ENCODE measurements around the gene TACR2.

The TACR2 gene

DNA sequence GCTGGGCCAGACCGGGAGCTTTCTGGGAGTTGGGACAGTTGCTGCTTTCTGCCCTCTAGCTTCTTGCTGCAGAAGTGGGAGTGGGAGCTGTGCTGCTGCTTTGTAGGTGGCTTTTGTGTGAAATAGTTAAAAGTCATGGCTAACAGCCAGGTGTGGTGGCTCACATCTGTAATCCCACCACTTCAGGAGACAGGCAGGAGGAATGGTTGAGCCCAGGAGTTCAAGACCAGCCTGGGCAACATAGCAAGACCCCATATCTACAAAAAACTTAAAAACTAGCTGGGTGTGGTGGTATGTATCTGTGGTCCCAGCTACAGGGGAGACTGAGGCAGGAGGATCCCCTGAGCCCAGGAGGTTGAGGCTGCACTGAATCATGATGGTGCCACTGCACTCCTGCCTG, 13.7 kb downstream of the TACR2 start:
- no peak for DNase-seq (ENCODE audit: low read depth in 2 of 2)

DNA sequence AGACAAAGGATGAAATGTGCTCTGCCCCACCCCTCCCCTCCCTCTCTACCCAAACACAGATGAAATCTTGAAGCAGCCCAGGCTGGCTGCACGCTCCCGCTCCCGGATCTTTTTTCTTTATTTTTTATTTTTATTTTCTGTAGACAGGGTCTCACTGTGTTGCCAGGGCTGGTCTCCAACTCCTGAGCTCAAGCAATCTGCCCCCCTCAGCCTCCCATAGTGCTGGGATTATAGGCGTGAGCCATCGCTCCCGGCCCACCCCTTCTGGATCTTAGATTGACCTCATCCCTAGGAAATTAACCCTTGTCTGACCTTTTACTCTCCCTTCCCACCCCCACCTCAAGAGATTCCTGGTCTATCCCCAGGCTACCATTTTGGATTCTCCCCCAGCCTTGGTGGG, 14.3 kb downstream of the TACR2 start:
- DNase-seq (ENCODE audit: low read depth in 2 of 2) = no peak

DNA sequence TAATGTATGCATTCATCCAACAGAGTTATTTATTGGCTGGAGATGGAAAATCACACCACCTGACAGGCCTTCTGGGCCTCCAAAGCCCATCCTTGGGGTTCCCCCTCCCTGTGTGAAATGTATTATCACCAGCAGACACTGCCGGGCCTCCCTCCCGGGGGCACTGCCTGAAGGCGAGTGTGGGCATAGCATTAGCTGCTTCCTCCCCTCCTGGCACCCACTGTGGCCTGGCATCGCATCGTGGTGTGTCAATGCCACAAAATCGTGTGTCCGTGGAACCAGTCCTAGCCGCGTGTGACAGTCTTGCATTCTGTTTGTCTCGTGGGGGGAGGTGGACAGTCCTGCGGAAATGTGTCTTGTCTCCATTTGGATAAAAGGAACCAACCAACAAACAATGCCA, 15.3 kb downstream of the TACR2 start:
- no peak for DNase-seq (ENCODE audit: low read depth in 2 of 2)

DNA sequence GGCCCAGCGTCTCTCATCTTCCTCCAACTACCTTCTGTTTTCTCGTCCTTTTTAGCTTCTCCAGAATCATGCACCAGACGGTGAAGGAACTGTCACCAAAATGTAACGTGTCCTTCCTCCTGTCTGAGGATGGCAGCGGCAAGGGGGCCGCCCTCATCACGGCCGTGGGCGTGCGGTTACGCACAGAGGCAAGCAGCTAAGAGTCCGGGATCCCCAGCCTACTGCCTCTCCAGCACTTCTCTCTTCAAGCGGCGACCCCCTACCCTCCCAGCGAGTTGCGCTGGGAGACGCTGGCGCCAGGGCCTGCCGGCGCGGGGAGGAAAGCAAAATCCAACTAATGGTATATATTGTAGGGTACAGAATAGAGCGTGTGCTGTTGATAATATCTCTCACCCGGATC, 15.8 kb downstream of the TACR2 start:
- no peak for DNase-seq (ENCODE audit: low read depth in 2 of 2)

DNA sequence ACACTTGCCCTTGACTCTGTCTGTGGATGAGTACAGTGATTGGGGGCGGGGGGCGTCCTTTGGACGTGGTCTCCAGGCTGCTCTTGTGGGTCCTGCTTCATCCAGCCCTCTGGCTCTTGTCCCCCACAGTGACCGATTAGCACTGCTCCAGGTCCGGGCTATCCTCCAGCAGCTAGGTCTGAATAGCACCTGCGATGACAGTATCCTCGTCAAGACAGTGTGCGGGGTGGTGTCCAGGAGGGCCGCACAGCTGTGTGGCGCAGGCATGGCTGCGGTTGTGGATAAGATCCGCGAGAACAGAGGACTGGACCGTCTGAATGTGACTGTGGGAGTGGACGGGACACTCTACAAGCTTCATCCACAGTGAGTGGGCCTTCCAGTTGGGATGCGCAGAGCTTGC, 18.3 kb downstream of the TACR2 start:
- no peak for DNase-seq (ENCODE audit: low read depth in 2 of 2)

DNA sequence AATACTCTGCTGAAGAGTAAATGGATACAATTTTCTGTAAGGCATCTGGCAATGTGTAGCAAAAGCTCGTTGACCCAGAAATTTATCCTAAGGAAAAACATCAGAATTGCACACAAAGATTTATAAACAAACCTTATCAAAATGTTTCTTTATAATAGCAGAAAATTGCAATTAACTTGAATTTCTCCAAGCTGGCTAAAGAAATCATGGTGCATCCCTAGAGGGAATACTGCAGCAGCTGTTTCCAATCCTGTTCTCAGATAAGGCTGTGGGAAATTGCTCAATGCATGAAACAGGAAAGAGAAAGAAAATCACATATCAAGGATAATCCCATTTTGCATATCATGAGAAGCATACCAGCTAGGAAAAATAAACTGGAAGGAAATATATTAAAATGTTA, 18.7 kb downstream of the TACR2 start:
- DNase-seq (ENCODE audit: low read depth in 2 of 2) = no peak

DNA sequence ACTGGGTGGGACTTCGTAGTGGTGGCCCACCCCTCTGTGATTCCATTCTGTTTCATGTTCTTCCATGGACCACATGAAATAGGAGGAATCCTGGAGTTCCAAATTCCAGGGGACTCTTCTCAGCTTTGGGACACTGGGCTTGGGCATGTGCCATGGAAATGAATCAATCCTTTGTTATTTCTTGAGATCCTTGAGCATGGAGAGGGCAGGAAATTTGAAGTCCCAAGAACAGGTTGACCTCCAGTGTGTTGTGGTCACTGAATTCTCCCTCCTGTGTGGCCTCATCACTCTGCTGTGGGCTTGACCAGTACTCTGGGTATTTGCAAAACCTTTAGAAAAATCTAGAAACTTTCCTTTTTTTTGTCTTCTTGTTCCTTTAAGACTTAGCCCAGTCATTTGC, 22.7 kb downstream of the TACR2 start:
- DNase-seq (ENCODE audit: low read depth in 2 of 2) = no peak

DNA sequence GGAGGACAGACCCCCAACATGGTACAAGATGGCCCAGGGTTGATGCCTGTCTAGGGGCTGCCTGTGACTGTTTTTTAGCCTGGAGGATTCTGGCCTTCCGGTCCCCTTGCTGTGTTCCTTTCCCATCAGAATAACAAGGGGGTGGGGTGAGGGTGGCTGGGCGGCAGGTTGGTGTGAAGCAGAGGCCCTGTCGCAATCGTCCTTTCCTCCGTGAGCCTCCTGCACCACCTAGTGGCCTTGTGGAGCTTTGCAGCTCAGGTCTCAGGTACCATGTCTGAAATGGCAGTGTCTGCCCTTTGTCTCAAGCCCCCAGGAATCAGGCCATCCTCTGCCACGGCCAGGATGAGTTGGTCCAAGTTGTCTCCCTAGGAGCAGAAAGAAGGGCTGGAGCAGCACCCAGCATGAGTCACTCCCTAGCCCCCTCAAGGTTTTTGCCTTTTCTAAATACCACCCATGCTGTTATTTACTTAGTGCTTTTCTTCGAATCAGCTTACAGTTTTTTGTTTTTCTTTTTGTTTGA, 24.2 kb downstream of the TACR2 start:
- peak; percentile 58 to 67 for DNase-seq (ENCODE audit: low read depth in 2 of 2)

DNA sequence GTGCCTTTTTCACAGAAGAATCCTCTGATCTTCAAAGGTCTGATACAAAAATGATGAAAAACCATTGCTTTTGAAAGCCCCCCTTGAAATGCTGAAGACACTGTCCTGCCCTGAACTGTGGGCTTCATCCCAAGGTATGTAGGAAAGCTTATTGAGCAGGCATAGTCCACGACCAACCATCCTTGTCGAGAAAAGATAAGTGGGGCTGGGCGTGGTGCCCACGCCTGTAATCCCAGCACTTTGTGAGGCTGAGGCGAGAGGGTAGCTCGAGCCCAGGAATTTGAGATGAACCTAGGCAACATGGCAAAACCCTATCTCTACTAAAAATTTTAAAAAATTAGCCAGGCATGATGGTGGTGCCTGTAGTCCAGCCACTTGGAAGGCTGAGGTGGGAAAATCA, 25.6 kb downstream of the TACR2 start:
- DNase-seq (ENCODE audit: low read depth in 2 of 2) = no peak

DNA sequence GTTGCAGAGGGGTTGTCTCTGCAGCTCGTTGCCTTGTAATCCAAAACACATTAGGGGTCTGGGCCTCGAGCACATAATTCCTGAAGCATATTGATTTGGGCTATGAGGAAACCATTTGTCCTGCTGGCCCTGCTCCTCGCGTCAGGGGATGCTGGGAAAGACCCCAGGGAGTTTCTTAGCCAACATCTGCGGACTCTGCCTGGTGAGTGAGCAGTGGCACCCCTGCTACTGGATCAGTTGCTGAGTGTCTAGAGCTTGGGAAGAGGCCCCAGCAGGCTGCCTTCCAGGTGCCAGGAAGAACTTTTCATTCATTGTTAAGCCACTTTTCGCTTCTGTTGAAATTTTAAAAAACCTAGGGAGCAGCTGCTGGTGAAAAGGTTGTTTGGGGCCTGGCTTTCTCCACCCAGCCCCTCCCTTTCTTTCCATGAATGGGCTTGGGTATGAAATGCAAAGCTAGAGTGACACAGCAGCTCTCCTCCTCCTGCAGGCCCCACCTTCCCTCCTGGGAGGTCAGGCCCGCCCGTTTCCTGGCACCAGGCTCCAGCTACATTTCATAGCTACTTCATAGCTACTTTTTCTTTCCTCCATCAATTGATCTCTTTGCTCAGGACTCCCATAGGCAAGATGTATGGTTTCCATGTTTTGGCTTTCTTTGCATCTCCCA, 26.8 kb downstream of the TACR2 start:
- no peak for DNase-seq (ENCODE audit: low read depth in 2 of 2)

DNA sequence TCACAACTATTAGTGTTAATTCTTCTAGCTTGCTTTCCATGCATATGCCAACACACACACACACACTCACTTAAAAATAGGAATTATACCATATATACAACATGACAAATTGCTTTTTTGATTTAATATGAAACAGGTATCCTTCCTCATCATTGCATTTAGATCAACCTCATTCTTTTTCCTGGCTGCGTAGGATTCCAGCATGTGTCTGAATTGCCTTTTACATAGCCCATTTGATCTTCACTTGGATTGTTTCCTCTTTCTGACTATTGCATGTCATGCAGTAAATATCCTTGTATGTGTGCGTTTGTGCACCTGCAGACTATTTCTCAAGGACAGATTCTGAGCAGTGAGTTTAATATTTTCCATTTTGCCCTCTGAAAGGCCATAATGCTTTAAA, 28.2 kb downstream of the TACR2 start:
- DNase-seq (ENCODE audit: low read depth in 2 of 2) = no peak

DNA sequence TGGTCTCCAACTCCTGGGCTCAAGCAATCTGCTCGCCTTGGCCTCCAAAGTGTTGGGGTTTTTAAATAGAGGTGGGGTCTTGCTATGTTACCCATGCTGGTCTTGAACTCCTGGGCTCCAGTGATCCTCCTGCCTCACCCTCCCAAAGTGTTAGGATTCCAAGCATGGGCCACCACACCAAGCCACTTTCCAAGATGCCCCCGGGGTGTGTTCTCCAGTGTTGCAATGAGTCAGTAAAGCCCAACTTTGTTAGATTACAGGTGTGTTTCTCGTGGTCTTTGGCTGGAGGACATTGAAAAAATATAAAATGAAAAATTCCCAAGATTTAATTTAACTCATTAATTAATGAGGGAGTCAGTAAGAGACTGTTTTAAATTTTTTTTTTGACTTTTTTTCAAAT, 29.2 kb downstream of the TACR2 start:
- DNase-seq (ENCODE audit: low read depth in 2 of 2) = no peak

DNA sequence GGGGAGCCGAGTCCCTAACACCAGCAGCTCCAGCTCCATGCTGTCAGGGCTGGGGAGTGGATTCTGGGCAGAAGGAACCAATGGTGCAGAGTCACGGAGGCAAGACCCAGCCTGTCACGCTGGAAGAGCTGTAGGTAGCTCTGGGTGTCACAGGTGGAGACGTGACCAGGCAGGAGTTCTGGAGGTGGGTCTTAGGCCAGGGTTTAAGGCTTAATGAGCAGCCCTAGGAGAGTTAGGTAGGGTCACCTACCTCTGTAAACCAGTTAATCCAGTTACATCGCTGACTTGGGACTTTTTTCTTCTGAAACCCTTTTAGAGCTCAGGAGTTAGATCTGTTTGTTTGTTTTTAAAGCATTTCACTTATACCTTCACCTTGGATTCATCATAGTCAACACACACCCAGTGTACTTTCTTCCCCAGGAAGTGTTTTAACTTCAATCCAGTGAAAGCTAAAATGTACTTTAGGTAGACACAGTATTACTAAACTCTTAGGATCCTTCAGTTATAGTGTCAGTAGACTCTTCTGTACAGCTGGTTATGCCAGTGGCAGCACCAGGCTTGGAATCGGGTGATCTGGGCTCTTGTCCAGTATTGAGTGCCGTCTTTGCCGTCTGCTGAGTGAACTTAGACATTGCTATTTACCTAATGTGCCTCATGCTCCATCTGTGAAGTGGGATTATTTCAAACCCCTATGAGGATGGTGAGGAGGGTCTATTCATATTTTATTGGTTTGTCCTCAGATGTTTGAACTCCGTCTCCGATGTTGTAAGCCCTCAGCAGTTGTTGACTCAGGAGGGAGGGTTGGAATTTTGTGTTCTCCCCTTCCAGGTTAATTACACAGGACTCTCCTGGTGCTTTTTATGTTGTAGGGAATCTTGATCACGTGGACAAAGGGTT, 31.0 kb downstream of the TACR2 start:
- DNase-seq (ENCODE audit: low read depth in 2 of 2) = no peak

DNA sequence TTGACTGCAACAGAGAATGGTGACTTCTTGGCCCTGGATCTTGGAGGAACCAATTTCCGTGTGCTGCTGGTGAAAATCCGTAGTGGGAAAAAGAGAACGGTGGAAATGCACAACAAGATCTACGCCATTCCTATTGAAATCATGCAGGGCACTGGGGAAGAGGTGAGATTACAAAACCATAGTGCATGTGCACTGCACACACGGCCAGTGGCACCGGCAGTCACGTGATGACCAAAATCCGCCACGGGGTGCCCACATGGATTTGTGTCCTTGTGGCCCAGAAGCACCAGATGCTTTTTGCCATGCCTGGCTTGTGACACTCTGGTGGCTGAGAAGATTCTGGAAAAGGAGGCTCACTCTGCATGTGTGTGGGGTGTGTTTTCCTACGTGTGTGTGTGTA, 32.4 kb downstream of the TACR2 start:
- DNase-seq (ENCODE audit: low read depth in 2 of 2) = no peak

DNA sequence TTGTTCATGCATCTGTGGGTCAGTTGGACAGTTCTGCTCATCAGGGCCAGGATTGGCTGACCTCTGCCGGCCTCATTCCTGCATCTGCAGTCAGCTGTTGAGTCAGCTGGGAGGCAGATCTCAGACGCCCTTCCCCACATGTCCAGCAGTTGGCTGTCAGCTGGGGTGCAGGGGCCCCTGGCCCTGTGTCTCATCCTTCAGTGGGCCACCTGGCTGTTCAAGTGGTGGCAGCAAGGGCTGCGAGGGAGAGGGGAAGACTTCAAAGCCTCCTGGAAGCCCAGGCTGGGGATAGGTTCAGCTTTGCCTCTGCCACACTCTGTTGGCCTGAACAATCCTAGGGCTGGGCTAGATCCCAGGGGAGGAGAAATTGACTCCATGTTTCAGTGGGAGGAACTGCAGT, 33.2 kb downstream of the TACR2 start:
- no peak for DNase-seq (ENCODE audit: low read depth in 2 of 2)

DNA sequence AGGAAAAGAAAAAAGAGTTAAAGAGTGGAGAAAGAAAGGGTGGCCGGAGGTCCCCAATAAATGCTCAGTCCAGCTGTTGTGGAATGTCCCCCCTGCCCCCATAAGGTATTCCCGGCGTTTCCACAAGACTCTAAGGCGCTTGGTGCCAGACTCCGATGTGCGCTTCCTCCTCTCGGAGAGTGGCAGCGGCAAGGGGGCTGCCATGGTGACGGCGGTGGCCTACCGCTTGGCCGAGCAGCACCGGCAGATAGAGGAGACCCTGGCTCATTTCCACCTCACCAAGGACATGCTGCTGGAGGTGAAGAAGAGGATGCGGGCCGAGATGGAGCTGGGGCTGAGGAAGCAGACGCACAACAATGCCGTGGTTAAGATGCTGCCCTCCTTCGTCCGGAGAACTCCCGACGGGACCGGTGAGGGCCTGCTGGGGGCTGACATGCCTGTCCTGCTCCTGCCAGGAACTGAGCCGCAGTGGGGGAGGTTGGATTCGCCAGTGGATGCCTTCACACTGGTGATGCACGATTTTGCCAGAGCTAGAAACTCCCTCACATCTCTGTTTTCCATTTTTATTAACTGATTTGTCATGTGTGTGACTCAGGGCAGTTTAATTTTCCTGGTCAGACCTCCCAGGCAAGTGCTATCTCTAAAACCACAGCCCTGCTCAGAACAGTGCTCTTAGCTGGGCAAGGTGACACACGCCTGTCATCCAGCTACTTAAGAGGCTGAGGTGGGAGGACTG, 34.2 kb downstream of the TACR2 start:
- DNase-seq (ENCODE audit: low read depth in 2 of 2) = no peak

DNA sequence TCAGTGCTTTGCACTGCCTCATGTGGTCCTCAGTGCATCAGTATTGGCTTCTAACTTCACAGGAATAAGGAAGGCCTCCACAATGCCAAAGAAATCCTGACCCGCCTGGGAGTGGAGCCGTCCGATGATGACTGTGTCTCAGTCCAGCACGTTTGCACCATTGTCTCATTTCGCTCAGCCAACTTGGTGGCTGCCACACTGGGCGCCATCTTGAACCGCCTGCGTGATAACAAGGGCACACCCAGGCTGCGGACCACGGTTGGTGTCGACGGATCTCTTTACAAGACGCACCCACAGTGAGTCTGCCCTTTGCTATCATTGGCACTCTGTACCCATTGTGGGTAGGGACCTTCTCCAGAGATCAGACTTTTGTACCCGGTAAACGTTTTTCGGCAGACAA, 36.9 kb downstream of the TACR2 start:
- no peak for DNase-seq (ENCODE audit: low read depth in 2 of 2)

DNA sequence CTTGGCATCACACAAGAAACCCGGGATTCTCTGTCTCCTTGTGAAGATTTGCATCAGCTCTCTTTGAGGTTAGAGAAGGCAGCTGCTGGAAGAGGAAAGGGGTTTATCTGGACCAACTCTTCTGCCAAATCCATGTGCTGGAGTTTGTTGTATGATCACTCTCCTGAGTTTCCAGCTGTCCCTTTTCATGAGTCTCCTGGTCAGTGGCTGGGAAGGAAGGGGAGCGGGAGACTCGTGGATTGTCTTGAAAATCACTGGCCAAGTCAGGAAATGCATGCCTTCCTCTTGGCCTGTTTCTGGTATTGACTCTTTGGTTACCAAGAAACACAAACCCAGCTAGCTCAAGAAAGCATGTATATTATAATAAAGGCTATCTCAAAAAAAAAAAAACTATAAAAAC, 38.8 kb downstream of the TACR2 start:
- no peak for DNase-seq (ENCODE audit: low read depth in 2 of 2)

DNA sequence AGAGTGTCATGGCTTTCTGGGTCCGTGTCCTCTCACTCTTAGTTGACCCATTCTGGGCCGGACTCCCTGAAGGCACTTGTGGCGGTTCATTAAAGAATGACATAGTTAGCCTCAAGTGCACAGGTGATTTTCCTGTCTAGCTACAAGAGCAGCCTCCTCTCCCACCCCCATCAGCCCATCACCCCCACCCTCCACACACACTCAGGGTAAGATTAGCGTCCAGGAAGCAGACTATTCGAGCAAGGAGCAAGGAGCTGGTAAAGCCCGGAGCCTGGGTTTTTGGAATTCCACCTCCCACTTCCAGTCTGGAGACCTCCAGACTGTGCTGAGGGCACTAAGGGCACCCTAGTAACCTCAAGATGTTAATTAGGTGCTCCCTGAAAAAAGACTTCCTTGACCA, 39.5 kb downstream of the TACR2 start:
- DNase-seq (ENCODE audit: low read depth in 2 of 2) = no peak

DNA sequence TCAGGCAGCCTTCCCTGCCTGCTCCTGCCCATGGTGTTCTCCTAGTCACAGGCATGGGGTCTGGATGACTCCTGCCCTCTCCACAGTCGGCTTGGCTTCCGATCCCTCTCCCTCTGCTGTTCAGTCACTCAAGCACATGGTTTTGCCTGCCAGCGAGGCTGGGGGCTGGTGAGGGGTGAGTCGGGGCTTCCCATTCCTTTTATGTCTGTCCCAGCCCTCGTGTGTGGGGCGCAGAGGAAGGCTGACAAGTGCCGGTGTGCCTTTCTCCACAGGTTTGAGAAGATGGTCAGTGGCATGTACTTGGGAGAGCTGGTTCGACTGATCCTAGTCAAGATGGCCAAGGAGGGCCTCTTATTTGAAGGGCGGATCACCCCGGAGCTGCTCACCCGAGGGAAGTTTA, 40.1 kb downstream of the TACR2 start:
- DNase-seq (ENCODE audit: low read depth in 2 of 2) = no peak

DNA sequence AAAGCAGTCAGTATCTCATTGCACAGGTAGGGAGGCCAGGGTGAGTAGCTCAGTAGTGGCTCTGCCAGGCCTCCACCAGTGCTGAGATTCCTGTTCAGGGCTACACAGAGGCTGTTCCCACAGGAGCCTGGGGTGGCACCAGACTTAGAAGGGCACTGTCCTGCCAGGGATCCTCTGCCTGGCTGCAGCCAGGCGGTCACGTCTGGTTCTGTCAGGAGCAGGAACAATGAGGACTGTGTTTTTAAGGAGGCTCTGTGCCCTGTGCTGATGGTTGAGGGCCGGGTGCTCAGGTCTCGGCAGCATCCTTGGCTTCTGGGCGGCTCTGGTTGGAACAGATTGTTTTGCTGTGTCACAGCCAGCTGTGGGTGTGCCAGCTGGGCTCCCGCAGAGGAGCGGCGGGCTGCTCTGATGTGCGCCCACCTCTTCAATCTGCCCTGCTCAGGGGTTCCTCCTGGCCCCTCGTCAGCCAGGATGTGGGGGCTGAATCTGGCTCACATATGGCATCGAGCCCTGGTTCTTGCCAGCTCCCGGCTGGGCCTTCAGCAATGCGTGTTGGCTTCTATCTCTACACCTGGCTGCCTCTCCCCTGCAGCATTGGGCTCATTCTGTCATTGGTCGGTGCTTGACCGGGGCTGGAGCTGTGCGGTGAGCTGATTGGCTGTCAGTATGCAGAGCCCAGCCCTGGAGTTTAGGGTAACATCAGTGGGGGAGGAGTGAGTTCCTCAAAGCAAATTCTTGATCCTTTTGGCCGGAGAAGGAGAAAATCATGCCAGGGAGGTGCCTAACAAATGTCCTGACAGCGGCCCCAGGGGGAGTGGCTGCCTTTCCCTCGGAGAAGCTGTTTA, 41.2 kb downstream of the TACR2 start:
- no peak for DNase-seq (ENCODE audit: low read depth in 2 of 2)

DNA sequence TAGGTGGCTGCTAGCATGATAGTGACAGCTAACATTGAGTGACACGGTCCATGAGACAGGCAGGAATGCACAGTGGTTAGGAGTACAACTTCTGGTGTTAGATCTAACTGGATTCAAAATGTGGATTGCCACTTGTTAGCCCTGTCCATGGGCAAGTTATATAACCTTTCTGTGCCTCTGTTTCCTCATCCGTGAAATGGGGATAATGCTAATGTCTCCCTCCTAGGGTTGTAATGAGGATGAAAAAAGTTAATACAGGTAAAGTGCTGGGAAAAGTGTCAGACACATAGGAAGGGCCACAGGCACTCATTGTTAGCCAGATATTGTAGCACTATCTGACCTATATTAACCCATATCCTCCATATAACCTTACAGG, 41.8 kb downstream of the TACR2 start:
- DNase-seq (ENCODE audit: low read depth in 2 of 2) = no peak

All from stimulated activated CD8-positive, alpha-beta memory T cell treated with anti-CD3 and anti-CD28 coated beads, Interleukin-7, amount 100 ng/mL, for 1 hour (primary cell).